GM21423 (cell line): ENCODE data around the gene CCDC192.
"Not testable (repeated sequence)": the region's sequence is repeated elsewhere in the genome, so short reads cannot be mapped to it uniquely, and the experiment has no call there.

Experiments
- ATAC-seq: cut with Tn5 transposase; IDR thresholded peaks from one replicate; pipeline ENCODE4 v1.9.1; 2021; ENCODE audit warnings: mild to moderate bottlenecking, moderate library complexity; ENCODE audit not compliant: unreplicated experiment

Gene CCDC192, protein sequence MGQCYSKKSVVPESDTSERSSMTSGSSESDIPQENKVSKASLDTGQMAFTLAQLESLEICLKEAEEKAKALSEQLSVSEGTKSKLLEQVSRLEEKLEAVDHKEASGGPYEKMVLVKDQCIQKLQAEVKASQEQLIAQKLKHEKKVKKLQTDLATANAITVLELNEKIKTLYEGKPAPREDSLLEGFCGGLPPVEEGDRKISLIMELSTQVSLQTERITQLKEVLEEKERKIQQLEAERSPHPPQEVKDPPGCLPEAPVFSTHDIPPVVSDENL

DNA sequence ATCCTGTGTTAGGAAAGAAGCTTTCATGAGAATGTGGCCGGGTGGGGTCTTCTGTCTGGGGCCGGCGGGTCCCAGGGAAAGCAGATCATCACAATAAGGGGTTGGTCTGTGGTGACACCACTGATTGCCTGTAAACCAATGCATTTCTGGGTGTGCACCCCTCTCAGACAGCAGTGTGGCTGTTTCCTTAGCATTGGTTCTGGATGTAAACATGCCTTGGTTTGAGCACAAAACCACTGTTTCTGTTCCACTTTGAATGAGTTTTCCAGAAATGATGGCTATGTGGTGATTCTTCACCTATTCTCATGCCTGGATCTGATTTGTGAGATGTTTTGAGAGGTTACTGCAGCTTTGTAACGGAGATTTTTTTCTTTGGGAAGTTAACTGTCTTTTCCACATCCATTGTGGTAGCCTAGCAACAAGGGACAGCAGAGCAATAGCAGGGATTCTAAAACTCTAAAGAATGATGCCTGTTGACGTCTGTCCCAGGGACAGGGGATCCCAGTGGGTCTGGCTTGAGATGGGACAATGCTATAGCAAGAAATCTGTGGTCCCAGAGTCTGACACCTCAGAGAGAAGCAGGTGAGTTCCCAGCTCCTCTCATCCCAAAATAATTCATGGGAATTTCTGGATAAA lies at the start of gene CCDC192:
Gene CCDC192, plus strand, starts transcription at position 466 of the 636 bp plus-strand sequence. Its CDS starts 55 bp downstream, at position 521.
- ATAC-seq = no peak

DNA sequence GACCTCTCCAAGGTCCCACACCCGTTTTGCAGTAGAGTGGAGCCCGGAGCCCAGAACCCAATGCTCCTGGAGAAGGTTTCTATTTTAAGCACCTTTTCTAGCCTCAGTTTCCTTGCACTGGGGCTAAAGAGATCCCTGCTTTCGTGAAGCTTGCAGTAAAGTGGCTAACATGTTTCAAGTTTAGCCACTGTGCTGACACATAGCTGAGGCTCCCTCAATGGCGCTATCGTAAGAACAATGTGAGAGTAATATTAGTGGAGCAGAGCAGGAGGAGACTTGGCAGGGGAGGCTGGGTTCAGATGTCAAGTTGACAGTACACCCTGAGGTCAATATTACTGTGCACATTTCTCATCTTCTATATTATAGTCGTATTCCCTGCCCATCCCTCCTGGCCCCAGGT lies 46.4 kb upstream of the CCDC192 start:
- no peak for ATAC-seq

DNA sequence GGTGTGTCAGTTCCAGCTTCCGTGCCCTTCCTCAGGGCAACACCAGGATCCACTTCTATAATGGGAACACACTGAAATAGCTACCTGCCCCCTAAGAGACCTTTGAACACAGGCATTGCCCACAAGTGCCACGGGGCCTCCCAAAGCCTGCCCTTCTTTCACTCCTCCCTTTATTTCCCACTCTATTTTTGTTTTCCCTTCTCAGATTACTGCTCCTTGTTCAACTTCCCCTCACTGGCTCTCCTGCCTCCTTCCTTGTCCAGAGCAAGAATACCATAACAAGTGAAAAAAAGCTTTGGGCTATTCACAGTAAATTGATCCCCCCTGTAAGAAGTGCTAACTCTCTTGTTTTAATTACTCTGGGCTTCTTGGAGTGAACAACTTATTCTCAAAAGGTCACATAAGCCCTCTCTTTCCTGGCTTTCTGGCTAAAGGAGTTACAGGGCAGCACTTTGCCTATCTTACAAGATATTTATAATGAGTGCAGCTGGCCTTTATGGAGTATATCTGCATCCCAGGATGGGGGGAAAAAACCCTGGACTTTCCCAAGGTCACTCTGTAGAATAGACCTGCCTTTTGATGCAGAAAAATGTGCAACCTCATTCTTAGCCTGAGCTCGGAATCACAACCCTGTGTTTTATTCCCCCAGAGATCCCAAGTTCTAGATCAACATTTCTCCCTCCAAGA lies 43.0 kb upstream of the CCDC192 start:
- no peak for ATAC-seq

DNA sequence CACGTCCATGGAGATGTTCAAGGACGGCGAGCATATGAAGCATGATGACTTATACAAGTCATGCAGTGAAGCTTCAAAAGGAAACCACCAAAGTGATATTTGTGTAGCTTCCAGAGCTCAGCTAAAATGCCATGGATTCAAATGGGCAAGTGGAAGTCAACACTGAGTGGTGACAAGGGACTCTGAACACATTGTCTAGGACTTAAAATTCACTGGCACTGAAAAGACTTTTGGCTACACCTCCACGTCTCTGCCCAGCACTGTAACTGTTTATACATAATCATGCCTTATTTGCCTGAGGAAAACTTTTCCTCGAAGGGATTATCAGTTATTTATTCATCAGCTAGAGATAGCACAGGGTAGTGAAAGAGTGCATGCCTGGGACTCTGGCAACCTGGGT lies 39.1 kb upstream of the CCDC192 start:
- no peak for ATAC-seq

DNA sequence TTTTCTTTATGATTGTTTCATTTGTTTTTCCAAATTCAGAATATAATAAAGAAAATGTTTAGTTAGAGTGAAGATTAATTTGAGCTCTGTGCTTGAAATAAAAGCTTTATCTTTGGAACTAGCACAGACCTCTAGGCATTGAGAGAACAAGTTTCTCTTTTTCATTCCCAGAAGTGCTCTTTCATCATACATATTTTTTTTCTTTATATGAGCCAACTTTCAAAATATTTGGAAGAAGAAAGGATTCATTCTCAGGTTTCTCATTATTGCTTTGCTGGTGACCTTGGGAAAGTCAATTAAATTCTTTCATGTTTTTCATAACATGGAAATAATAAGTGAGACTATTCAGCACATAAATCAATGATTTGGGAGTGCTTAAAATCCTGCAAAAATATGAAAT lies 37.5 kb upstream of the CCDC192 start:
- no peak for ATAC-seq

DNA sequence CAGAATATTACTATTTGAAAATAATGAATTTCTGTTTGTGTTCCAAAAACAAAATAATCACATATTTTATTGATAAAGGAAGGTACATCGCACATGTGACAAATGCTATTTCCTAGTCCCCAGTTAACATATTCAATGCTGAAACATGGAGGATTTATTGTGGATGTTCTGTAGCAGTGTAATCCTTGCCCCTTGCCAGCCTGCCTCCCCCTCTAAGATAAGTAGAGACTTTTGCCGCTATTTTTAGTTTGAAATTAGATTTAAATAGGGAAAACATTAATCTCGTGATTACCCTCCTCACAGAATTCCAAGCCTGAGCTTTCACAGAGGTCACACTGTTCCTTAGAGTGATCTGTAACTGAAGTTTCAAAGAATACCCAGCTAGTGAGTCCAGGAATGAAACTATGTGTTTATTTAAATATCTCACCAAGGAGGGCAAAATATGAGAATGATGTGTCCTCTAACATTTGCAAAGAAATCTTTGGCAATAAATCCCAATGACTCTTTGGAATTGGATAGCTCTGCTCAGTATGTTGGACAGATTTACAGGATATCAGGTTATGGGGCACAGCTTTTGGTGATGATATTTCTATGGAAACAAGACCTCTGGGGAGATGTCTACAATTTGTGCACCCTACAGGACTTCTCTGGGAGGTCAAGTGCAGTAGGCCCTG lies 37.0 kb upstream of the CCDC192 start:
- no peak for ATAC-seq

DNA sequence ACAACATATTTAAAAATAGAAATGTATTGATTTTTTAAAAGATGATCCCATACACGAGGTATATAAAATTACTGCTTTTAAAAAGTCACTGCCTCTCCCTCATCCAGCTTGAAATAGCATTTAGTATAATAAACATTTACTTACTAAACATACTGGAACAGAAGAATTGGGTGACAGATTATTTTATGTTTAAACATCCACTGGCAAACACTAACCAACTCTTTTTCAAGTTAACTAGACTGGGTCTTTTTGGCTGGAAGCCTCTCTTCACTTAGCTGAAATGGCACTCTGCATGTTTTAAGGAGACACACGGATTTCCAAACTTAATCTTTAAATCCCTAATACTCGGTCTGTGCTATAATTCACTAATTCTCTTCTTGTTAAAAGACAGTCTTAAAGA lies 35.3 kb upstream of the CCDC192 start:
- ATAC-seq = no peak

DNA sequence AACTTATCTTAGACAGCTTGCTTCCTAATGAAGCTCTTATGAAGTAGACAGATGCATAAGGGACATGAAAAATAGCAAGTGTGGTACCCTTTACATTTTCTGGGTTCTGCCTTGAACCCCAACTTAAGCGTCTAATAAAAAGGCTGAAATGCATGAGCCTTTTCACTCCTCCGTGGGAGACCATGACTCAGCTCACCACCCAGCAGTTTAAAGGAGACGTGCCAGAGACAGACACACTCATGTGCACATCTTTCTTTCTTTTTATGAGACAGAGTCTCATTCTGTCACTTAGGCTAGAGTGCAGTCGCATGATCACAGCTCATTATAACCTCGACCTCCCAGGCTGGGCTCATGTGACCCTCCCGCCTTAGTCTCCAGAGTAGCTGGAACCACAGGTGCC lies 32.0 kb upstream of the CCDC192 start:
- no peak for ATAC-seq

DNA sequence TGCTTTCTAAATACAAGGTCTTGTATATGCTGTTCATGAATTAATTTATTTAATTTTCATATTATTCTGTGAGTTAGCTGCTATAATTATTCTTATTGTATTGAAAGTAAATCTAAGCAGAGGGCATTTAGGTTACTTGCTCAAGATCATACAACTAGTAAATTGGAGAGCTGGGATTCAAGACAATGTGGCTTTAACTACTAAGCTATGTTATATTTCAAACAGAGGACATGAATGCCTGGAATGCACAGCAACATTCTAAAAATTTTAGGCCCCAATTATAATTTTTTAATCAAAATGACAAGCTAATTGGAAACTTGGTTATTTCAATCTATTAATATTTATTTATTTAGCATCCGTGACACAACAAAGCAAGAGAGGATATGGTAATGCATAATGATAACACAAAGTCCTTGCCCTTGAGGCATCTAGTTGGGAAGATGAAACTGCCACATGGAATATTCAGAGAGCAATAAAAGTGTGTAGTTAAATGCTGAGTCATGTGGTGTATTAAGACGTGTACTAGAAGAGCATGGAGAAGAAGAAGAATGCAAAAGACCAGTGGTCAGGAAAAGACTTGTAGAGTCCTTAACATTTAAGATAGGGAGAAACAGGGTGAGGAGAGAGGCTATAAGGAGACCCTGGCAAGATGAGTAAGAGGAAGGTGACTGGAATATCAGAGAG lies 29.9 kb upstream of the CCDC192 start:
- no peak for ATAC-seq

DNA sequence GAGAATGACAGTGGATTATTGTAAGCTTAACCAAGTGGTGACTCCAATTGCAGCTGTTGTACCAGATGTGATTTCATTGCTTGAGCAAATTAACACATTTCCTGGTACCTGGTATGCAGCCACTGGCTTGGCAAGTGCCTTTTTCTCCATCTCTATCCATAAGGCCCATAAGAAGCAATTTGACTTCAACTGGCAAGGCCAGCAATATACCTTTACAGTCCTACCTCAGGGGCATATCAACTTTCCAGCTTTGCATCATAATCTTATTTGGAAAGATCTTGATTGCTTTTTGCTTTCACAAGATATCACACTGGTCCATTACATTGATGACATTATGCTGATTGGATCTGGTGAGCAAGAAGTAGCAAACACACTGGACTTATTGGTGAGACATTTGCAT lies 26.2 kb upstream of the CCDC192 start:
- ATAC-seq = not testable (repeated sequence)

DNA sequence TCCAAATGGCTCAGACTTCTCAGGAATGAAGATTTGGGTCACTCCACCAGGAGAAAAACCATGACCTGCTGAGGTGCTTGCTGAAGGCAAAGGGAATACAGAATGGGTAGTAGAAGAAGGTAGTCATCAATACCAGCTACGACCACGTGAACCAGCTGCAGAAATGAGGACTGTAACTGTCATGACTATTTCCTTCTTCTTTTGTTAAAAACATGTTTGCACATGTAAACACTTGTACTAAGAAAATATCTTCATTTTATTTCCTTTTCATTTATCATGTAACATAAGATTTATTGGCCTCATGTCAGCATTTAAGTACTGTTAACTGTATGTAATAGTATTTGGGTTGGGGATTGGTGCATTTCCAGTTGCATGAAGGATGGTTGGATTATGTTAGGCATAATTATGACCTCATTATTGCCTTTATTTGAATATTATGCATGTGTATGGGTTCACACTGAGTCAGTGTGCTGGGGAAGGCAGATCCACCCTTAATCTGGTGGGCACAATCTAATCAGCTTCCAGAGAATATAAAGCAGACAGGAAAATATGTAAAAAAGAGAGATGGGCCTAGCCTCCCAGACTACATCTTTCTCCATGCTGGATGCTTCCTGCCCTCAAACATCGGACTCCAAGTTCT lies 23.4 kb upstream of the CCDC192 start:
- not testable (repeated sequence) for ATAC-seq

DNA sequence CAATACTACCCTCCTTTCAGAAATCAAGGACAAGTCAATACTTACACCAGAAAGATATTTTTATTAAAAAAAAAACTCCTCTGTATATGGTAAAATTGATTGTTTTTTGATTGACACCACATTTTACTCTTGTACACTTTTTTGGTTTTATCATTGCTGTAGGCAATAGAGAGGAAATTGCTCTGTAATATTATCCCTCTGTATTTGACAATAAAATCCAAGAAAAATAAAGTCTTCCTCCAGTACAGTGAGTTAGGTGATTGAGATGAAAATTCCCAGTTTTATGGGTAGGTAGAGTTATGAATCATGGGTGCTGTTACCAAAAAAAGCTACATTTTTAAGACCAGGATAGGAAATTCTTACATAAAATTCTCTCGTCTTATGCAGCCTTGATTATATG lies 22.6 kb upstream of the CCDC192 start:
- ATAC-seq = no peak

DNA sequence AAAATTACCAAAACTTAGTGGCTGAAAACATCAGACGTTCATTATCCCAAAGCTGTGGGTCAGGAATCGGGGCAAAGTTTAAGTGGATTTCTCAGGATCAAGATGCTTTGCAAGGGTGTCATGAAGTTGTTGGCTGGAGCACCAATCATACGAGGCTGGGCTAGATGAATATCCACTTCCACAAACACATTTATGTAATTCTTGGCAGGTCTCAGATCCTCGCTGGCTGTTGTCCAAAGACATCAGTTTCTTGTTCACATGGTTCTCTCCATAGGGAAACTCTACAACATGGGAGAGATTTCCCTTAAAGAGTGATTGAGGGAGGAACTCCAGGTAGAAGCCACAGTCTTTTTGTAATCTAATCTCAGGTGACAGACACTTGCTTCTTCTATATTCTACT lies 20.2 kb upstream of the CCDC192 start:
- ATAC-seq = no peak

DNA sequence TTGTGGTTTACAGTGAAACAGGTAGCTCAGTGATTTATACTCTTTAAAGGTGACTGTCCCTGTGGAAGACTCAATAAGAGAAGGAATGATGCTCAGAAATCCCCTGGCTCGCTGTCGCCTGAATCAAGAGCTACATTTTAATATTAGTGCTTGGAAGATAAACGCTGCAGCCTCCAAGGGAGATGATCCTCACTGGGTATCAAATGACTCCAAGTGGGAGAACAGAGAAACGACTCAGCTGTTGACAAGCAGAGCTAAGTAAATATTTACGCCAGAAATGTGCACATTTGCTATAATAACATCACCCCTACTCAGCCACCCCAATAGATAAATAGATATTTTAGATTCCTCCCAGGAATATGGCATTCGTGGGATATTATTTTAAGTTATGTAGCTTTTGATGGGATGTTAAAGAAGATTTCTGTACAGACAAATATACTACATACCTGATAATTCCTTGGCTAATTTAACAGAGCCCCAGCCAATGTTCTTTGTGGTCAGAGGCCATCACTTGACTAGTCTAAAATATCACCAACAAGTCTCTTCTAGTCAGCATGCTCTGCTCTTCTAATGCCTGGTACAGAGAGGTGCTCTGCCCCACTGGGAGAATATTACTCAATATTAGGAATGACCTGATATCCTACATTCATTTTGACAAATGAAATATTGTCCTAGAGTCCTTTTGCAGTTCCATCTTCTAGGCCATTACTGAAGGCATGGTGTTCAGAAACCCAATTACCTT lies 18.3 kb upstream of the CCDC192 start:
- no peak for ATAC-seq

DNA sequence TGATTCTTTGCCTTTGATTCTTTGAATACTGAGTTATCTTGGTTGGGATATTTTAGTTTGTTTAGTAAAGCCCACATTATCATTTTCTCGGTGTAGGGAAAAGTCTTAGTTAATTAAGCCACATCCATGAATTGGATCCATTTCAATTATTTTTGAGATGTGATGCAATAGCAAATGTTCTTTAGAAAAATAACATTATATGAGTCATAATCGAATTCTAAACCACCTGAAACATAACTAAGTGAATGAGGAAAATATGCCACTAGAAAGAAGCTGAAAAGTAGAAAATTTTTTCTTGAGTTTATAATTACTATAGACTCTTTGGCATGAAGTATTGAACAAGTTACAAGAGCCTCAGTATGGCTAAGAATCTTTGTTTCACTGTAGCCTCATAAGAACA lies 17.5 kb upstream of the CCDC192 start:
- ATAC-seq = no peak

DNA sequence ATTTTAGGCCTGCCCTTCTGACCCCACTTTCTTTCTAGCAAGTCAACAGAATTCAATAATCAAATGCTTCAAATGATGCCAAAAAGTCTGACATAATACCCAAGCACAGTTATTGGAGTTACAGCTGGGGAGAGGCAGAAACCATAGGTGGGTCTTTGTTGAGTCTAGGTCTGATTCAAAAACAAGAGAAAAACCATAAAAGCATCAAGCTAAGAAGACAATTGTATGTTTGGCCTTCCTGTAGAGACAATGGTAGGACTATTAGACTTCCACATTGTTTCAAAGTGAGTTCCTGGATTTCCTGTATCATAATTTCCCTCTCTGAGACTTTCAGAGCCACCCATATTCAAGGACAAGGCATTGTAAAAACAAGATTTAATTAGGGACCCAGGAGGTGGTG lies 16.8 kb upstream of the CCDC192 start:
- no peak for ATAC-seq

DNA sequence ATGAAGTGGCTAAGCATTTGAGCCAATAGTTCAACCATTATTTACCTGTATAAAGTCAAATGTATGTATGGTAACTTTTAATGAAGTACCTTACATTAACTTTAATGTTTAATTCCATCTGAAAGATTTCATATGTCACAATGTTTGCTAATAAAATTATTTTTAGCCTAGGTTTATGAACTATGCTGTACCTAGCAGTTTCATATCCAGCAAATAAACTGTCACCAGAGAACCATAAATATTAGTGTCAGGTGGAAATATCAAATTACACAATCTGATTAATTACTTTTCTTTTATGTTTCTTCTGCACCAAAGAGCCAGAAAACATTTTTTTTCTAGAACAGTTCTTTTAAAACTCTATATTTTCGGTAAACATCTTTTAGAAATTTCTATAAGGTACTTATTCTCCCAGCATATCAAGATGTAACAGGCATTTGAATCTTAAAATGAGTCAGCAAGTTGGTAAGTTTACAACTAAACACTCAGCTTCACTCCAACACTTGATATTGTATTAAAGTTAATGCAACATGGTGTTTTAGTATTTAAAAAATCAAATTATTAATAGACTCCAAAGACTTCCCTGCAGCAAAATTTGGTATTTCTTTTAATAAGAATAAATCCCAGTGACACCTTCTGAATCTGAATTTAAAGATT lies 8.5 kb upstream of the CCDC192 start:
- ATAC-seq = no peak

DNA sequence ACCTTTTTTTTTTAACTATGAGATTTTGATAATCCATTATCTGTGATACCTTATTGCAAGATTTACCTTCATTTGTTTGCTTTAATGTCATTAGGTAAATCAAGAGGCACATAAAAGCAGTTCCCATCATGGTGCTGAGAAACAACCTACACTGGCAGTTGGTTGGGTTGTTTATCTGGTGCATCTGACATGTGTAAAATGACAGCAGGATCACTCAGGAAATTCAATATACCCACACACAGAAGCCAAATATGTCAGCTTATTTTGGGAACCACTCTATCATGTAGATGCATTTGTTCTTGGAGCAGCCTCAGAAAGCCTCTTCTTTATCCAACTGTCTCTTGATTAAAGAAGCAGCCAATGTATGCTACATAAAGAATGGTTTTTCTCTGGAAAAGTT lies 7.8 kb upstream of the CCDC192 start:
- ATAC-seq = no peak

DNA sequence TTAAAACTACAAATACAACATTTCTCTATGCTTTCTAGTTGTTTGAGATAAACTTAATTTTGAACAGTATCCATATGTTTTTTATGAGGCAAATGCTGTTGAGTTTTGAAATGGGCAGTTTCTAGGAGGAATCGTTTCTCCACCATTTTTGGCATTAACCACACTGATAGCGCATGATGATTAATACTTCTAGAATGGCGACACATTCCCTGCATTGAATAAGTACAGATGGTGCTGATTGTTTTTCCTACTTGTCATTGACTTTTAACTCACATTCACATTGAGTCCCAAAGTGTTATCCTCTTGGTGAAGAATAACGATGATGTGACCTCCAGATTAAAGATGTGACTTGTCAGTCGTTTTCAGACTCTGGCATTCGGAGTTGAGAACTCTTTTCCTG lies 6.5 kb upstream of the CCDC192 start:
- ATAC-seq = no peak
